ENCODE data around the gene NEGR1. TPM values are rescaled to one million over a fixed set of nuclear protein-coding genes. Genes with fewer than 3 reads are reported as not detected.
"Not testable (repeated sequence)": the region's sequence is repeated elsewhere in the genome, so short reads cannot be mapped to it uniquely, and the experiment has no call there.

Gene NEGR1
- total and polyA plus RNA-seq, 9 of the 15 experiments (the other 6 are each of a cell fraction or from before 2014, with no cell fraction given) = not detected

- no peak for TF ChIP-seq ESRRB (CRISPR knock-in tag; IDR thresholded peaks at IDR 0.05; ENCODE audit: borderline replicate concordance)
- TF ChIP-seq TBL1XR1 (IDR thresholded peaks at IDR 0.05; ENCODE audit: low read length in 2 of 2) = no peak
- TF ChIP-seq HMGXB4 (CRISPR knock-in tag; IDR thresholded peaks at IDR 0.05) = no peak
- no peak for TF ChIP-seq PRMT5 (CRISPR knock-in tag; IDR thresholded peaks at IDR 0.05)
- TF ChIP-seq USF2 (CRISPR knock-in tag; IDR thresholded peaks at IDR 0.05) = no peak
- TF ChIP-seq POLR2A (conservative IDR thresholded peaks at IDR 0.05) = no peak
Observed at GRCh38 chr1:72253132-72253531, 29.2 kb downstream of the NEGR1 start (continued).

GRCh38 chr1:72241397-72241796, 40.9 kb downstream of the NEGR1 start:
- Histone ChIP-seq H3K9me3 (replicated peaks; ENCODE audit: control insufficient read depth, insufficient read depth, low read depth, low read length) (no peaks in the 10 kb centered on the region), H4K20me1 (replicated peaks; ENCODE audit: control insufficient read depth, insufficient read depth, low read length) (no peaks in the 10 kb centered on the region), H3K36me3 (ENCODE audit: control insufficient read depth, insufficient read depth, low read length) (no peaks in the 10 kb centered on the region), H3K79me2 (ENCODE audit: control insufficient read depth, insufficient read depth, low read length) (no peaks in the 10 kb centered on the region), H3K4me1 (replicated peaks in 1 of 2; ENCODE audit: control insufficient read depth in 2 of 2, insufficient read depth in 2 of 2, low read length in 2 of 2) (no peaks in the 10 kb centered on the region), H2AFZ (ENCODE audit: low read depth, low read length) (no peak overlapping the region), H3K9ac (ENCODE audit: insufficient read depth in 1 of 2, low read depth in 2 of 2, low read length in 2 of 2) (no peak overlapping the region), H3K27ac (ENCODE audit: extremely low read depth, low read depth, low read length) (no peak overlapping the region), H3K4me3 (no peak overlapping the region), H3K27me3 (ENCODE audit: control insufficient read depth in 2 of 2, insufficient read depth in 2 of 2, low read length in 2 of 2) (no peaks in the 10 kb centered on the region), H3K9me1 (ENCODE audit: control insufficient read depth, insufficient read depth, low read length) (no peaks in the 10 kb centered on the region), H3K4me2 (ENCODE audit: insufficient read depth, low read length) (no peak overlapping the region)
- in situ Hi-C loops (cut with MboI) (no loop called here), intact Hi-C loops (cut with micrococcal nuclease) (no loop called here)
- TF ChIP-seq IRF2 (CRISPR knock-in tag; IDR thresholded peaks at IDR 0.05) = no peak
- no peak for TF ChIP-seq ZNF174 (CRISPR knock-in tag; IDR thresholded peaks at IDR 0.05)
- no peak for ATAC-seq
- WGBS (ENCODE audit: insufficient coverage, low coverage, missing lambda C conversion rate) = 0% methylated on average over 1 of the region's 1 CpG
- no peak for DNase-seq (ENCODE audit: extremely low read depth in 1 of 4, low spot score in 3 of 4)
- BruUV-seq (replicated peaks) = no TSS peak
- ChIA-PET CTCF (ENCODE audit: low intra/inter-chr PET ratio) (no interaction called here), POLR2A (no interaction called here)
- FAIRE-seq = no peak

GRCh38 chr1:72235931-72236330, 46.4 kb downstream of the NEGR1 start:
- H3K27me3 ChIP-seq (ENCODE audit: control insufficient read depth in 2 of 2, insufficient read depth in 2 of 2, low read length in 2 of 2); H3K9me1 ChIP-seq (ENCODE audit: control insufficient read depth, insufficient read depth, low read length); H3K9ac ChIP-seq (ENCODE audit: insufficient read depth in 1 of 2, low read depth in 2 of 2, low read length in 2 of 2); H3K27ac ChIP-seq (ENCODE audit: extremely low read depth, low read depth, low read length); H3K36me3 ChIP-seq (ENCODE audit: control insufficient read depth, insufficient read depth, low read length); in situ Hi-C loops (cut with MboI); H3K9me3 ChIP-seq (replicated peaks; ENCODE audit: control insufficient read depth, insufficient read depth, low read depth, low read length); H2AFZ ChIP-seq (ENCODE audit: low read depth, low read length); DNase-seq (ENCODE audit: extremely low read depth in 1 of 4, low spot score in 3 of 4); FAIRE-seq; intact Hi-C loops (cut with micrococcal nuclease); H3K79me2 ChIP-seq (ENCODE audit: control insufficient read depth, insufficient read depth, low read length); BruUV-seq (replicated peaks); CTCF ChIA-PET (ENCODE audit: low intra/inter-chr PET ratio); ATAC-seq; H3K4me2 ChIP-seq (ENCODE audit: insufficient read depth, low read length); H3K4me3 ChIP-seq; POLR2A ChIA-PET; H4K20me1 ChIP-seq (replicated peaks; ENCODE audit: control insufficient read depth, insufficient read depth, low read length); H3K4me1 ChIP-seq (replicated peaks in 1 of 2; ENCODE audit: control insufficient read depth in 2 of 2, insufficient read depth in 2 of 2, low read length in 2 of 2): not testable (repeated sequence)
